GM10248 (cell line): Measurements from ENCODE around the gene SETBP1.

Experiments
- CTCF ChIA-PET: fragments of 300-600 bp; sonication (Branson Sonifier 250); formaldehyde crosslinking; extraction: SDS; loops from one replicate; lab custom pipeline; 2021; ENCODE audit warnings: antibody characterized with exemption; lab: Yijun Ruan, JAX
- POLR2A ChIA-PET: fragments of 350-650 bp; sonication (Branson Sonifier 250); formaldehyde crosslinking; extraction: SDS; loops from one replicate; lab custom pipeline; 2020; ENCODE audit warnings: antibody characterized with exemption; lab: Yijun Ruan, JAX
- DNase-seq: peaks from one replicate; pipeline ENCODE4 v3.0.0; 2012; ENCODE audit errors: extremely low spot score
- CTCF ChIP-seq: IDR thresholded peaks from 2 replicates; pipeline ENCODE4 v1.5.1; 2012; ENCODE audit warnings: mild to moderate bottlenecking, low read depth; ENCODE audit errors: extremely low read depth, missing control alignments, control extremely low read depth

SETBP1 gene

GRCh38 chr18:44950685-44951195 is 270.1 kb downstream of the SETBP1 start:
- no peak for DNase-seq
- ChIA-PET POLR2A (no interaction called here), CTCF (interaction anchor here (1.4 to 1.8 kb wide), 2 partner anchors 9 to 11 kb away, joined by 4 to 5 read pairs; no protein-coding TSS in a partner anchor)
- no peak for TF ChIP-seq CTCF

GRCh38 chr18:44951748-44952147 is 271.1 kb downstream of the SETBP1 start:
- POLR2A ChIA-PET = no interaction called here
- TF ChIP-seq CTCF = no peak
- no peak for DNase-seq
- CTCF ChIA-PET = interaction anchor here (1.4 to 1.8 kb wide), 2 partner anchors 10 kb away, joined by 4 to 5 read pairs; no protein-coding TSS in a partner anchor

- DNase-seq = no peak
- POLR2A ChIA-PET = no interaction called here
- no peak for TF ChIP-seq CTCF
- CTCF ChIA-PET = interaction anchor here (1.2 to 4.7 kb wide), 3 partner anchors 9 to 21 kb away, joined by 3 to 12 read pairs (median 3); no protein-coding TSS in a partner anchor
Measured at GRCh38 chr18:44954257-44954656, 273.6 kb downstream of the SETBP1 start.

- CTCF ChIA-PET = interaction anchor here (1.1 to 4.7 kb wide), 4 partner anchors 10 to 24 kb away, joined by 3 to 12 read pairs (median 3); no protein-coding TSS in a partner anchor
- DNase-seq = no peak
- POLR2A ChIA-PET = no interaction called here
- no peak for TF ChIP-seq CTCF
Measured at GRCh38 chr18:44955825-44956224, 275.1 kb downstream of the SETBP1 start.

- TF ChIP-seq CTCF = no peak
- ChIA-PET POLR2A (no interaction called here), CTCF (interaction anchor here (1.5 to 4.7 kb wide), 4 partner anchors 11 to 23 kb away, joined by 3 to 12 read pairs (median 5); no protein-coding TSS in a partner anchor)
- no peak for DNase-seq
Measured at GRCh38 chr18:44957025-44957424, 276.3 kb downstream of the SETBP1 start.

- DNase-seq = no peak
- no peak for TF ChIP-seq CTCF
- ChIA-PET POLR2A (no interaction called here), CTCF (interaction anchor here (1.5 to 4.7 kb wide), 4 partner anchors 12 to 23 kb away, joined by 3 to 12 read pairs (median 5); no protein-coding TSS in a partner anchor)
Measured at GRCh38 chr18:44957461-44957860, 276.8 kb downstream of the SETBP1 start.
